AG04450 (cell line): ENCODE data around the gene MCMBP. TPM values are rescaled to one million over a fixed set of nuclear protein-coding genes. Genes with fewer than 3 reads are reported as not detected.

Experiments used
- CTCF ChIA-PET: fragments of 300-600, 350-600 bp; formaldehyde crosslinking; extraction: SDS; loops from one replicate; lab custom pipeline; 2022; ENCODE audit warnings: antibody characterized with exemption, inconsistent platforms; lab: Charles Lee
- POLR2A ChIA-PET: fragments of 350-600 bp; formaldehyde crosslinking; extraction: SDS; loops from one replicate; lab custom pipeline; 2021; ENCODE audit warnings: antibody characterized with exemption, inconsistent platforms; lab: Yijun Ruan, JAX
- DNase-seq: peaks from one replicate; pipeline ENCODE4 v3.0.0-alpha.2; 2011; ENCODE audit warnings: low read depth, low spot score
- H3K27ac ChIP-seq: one replicate; pipeline ENCODE4 v1.5.1; 2012; ENCODE audit warnings: low read depth, low read length, control low read depth
- H3K27me3 ChIP-seq: one replicate; pipeline ENCODE4 v1.6.0; 2012; ENCODE audit warnings: low read length; ENCODE audit not compliant: control insufficient read depth, insufficient read depth
- H3K4me3 ChIP-seq: 2 replicates; pipeline ENCODE4 v1.5.1; 2011; ENCODE audit warnings: mild to moderate bottlenecking, low read depth, low read length, control low read depth
- H3K9me3 ChIP-seq: 2 replicates; pipeline ENCODE4 v1.5.1; 2012; ENCODE audit warnings: low read length; ENCODE audit not compliant: control insufficient read depth, insufficient read depth
- CTCF ChIP-seq: IDR thresholded peaks from 2 replicates; pipeline ENCODE4 v1.5.1; 2011; ENCODE audit warnings: low read depth, low read length, control low read depth, inconsistent platforms
- polyA plus RNA-seq: library from polyadenylated mRNA; depleted of rRNA; stranded (reverse); fragments of >200 nt; gene quantifications from 2 replicates; pipeline ENCODE4 v1.2.3, GENCODE V29; 2011

The MCMBP gene
- polyA plus RNA-seq, 1 experiment, result 61.4 TPM

GRCh38 chr10:119860866-119861607, 11.6 kb downstream of the MCMBP start:
- no peak overlapping the region for H3K4me3 ChIP-seq
- no peaks in the 10 kb centered on the region for H3K9me3 ChIP-seq
- no peak overlapping the region for H3K27ac ChIP-seq
- ChIA-PET POLR2A (no interaction called here), CTCF (interaction anchor here (0.6 to 11.6 kb wide), 9 partner anchors 11 to 205 kb away, joined by 3 to 359 read pairs (median 23); partner anchors contain the start of genes INPP5F and MCMBP)
- no peak for DNase-seq
- H3K27me3 ChIP-seq, result no peaks in the 10 kb centered on the region
- TF ChIP-seq CTCF, result no peak

GRCh38 chr10:119859420-119860258, 13.0 kb downstream of the MCMBP start:
- peak; percentile 56 for TF ChIP-seq CTCF
- no peak overlapping the region for H3K4me3 ChIP-seq
- H3K9me3 ChIP-seq, result no peaks in the 10 kb centered on the region
- no peaks in the 10 kb centered on the region for H3K27me3 ChIP-seq
- CTCF ChIA-PET, result interaction anchor here (0.5 to 11.6 kb wide), 65 partner anchors 8 to 382 kb away, joined by 3 to 359 read pairs (median 5); partner anchors contain the start of genes INPP5F and MCMBP
- POLR2A ChIA-PET, result no interaction called here
- no peak overlapping the region for H3K27ac ChIP-seq
- DNase-seq, result no peak

- no peaks in the 10 kb centered on the region for H3K27me3 ChIP-seq
- no peak for DNase-seq
- H3K9me3 ChIP-seq, result no peaks in the 10 kb centered on the region
- no peak overlapping the region for H3K4me3 ChIP-seq
- ChIA-PET POLR2A (interaction anchor here (0.7 kb wide), 1 partner anchor 63 kb away, joined by 3 read pairs; no protein-coding TSS in a partner anchor), CTCF (interaction anchor here (0.6 to 11.6 kb wide), 13 partner anchors 10 to 652 kb away, joined by 3 to 359 read pairs (median 16); partner anchors contain the start of genes INPP5F and MCMBP)
- TF ChIP-seq CTCF, result no peak
- H3K27ac ChIP-seq, result no peak overlapping the region
These were observed 14.6 kb downstream of the MCMBP start for GRCh38 chr10:119858063-119858462.

GRCh38 chr10:119853574-119853973, 19.1 kb downstream of the MCMBP start:
- DNase-seq, result no peak
- CTCF ChIA-PET, result interaction anchor here (1.7 kb wide), 1 partner anchor 103 kb away, joined by 7 read pairs; no protein-coding TSS in a partner anchor
- Histone ChIP-seq H3K9me3 (no peaks in the 10 kb centered on the region), H3K4me3 (no peak overlapping the region), H3K27me3 (no peaks in the 10 kb centered on the region), H3K27ac (no peak overlapping the region)
- TF ChIP-seq CTCF, result no peak
- POLR2A ChIA-PET, result no interaction called here
